ENCODE data around the gene TMEM19. TPM values are rescaled to one million over a fixed set of nuclear protein-coding genes. Genes with fewer than 3 reads are reported as not detected.
A peak's percentile ranks its signal among the peaks of the same experiment; 100 is the strongest.

TMEM19 gene
- total and polyA plus RNA-seq, 8 donors, result 7.6 to 80.5 (median 11.1) TPM

DNA sequence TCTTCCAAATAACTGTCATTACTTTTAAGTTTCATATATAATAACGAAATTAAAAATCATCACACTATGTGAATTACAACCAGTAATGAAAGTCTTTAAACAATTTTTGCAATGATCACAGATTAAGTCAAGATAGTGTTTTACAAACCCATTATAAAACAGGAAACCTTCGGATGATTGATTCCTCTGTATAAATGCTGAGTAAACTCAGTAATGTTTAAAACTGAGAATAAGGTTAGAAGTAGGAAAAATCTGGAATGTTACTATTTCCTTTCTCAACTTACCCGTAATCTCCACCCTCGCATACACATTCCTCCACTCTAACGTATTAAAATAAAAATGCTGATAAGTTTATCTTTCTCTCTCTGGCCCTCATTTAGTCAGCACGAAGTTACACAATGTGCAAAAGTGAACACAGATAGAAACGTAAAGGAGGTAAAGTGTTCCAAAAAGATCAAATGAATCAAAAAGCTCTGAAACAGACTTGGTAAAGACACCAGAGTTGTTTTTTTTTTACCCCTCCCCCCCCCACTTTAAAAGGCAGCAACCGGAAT, 23.8 kb upstream of the TMEM19 start:
- intact Hi-C loops (cut with DNase I; ENCODE audit: low total_unique reads), result no loop called here
- Histone ChIP-seq H3K36me3 (peaks cover 16 to 35% (median 33%) of the 10 kb centered on the region in 4 donors), H3K27ac (peak overlapping the region in 4 of 5 donors; percentile 94 to 99 (median 98)), H3K9me3 (no peaks in the 10 kb centered on the region), H3K4me3 (peak overlapping the region; percentile 78 to 94 (median 86)), H3K4me1 (peaks cover 18 to 60% (median 34%) of the 10 kb centered on the region in 4 donors), H3K27me3 (no peaks in the 10 kb centered on the region)
- DNase-seq, result peak in 1 of 2 donors; percentile 43
- 2 to 5% (median 4%) methylated on average over 8 of the region's 8 CpGs for WGBS, 5 donors
- TF ChIP-seq POLR2AphosphoS5 (IDR thresholded peaks at IDR 0.05), result no peak
- TF ChIP-seq EP300 (IDR thresholded peaks at IDR 0.05), result no peak
- TF ChIP-seq POLR2A (IDR thresholded peaks at IDR 0.05), result no peak
- TF ChIP-seq, protein P1, sequence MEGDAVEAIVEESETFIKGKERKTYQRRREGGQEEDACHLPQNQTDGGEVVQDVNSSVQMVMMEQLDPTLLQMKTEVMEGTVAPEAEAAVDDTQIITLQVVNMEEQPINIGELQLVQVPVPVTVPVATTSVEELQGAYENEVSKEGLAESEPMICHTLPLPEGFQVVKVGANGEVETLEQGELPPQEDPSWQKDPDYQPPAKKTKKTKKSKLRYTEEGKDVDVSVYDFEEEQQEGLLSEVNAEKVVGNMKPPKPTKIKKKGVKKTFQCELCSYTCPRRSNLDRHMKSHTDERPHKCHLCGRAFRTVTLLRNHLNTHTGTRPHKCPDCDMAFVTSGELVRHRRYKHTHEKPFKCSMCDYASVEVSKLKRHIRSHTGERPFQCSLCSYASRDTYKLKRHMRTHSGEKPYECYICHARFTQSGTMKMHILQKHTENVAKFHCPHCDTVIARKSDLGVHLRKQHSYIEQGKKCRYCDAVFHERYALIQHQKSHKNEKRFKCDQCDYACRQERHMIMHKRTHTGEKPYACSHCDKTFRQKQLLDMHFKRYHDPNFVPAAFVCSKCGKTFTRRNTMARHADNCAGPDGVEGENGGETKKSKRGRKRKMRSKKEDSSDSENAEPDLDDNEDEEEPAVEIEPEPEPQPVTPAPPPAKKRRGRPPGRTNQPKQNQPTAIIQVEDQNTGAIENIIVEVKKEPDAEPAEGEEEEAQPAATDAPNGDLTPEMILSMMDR (IDR thresholded peaks at IDR 0.05), result no peak

DNA sequence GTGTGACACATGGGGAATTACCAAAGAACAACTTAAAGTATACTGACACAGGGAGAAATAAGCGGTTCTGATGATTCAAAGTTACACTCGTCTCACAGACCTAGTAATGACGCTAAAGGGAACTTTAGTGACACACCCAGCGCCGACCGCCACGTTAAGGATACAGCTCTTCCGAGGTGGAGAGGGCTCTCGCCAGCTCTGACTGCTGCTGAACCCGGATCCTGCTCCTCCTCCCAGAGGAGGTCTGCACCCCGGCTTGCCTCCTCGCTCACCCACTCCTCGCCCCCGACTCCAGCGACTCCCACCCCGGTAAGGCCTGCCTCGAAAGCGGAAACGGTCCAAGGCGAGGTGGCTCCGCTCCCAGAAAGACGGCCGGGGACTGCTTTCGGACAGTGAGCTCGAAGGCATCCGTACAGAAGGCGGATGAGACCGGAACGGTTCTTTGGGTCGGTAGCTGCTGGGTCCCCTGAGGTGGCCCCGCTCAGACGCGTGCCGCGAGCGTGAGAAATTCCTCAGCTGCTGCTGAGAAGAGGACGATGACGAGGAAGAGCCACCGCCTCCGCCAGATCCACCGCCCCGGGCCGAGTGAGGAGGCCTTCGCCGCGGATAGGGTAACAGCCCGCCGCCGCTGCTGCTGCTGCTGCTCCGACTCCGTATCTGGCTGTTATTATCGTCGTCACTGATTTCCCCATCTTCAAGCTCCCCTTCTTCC, 22.9 kb upstream of the TMEM19 start:
- peak overlapping the region; percentile 85 to 99 (median 98) for H3K27ac ChIP-seq
- no peaks in the 10 kb centered on the region for H3K9me3 ChIP-seq
- peaks cover 9 to 25% (median 23%) of the 10 kb centered on the region in 4 donors for H3K36me3 ChIP-seq
- 0 to 1% (median 0%) methylated on average over 27 to 53 of the region's 53 CpGs for WGBS, 5 donors
- H3K4me1 ChIP-seq, result peaks cover 18 to 54% (median 34%) of the 10 kb centered on the region in 4 donors
- peak; percentile 62 to 87 for DNase-seq
- no peak for TF ChIP-seq POLR2A (IDR thresholded peaks at IDR 0.05)
- peak in 2 of 3 donors; percentile 45 for TF ChIP-seq POLR2AphosphoS5 (IDR thresholded peaks at IDR 0.05)
- no peak for TF ChIP-seq EP300 (IDR thresholded peaks at IDR 0.05)
- peak overlapping the region; percentile 78 to 94 (median 86) for H3K4me3 ChIP-seq
- intact Hi-C loops (cut with DNase I; ENCODE audit: low total_unique reads), result no loop called here
- H3K27me3 ChIP-seq, result no peaks in the 10 kb centered on the region

DNA sequence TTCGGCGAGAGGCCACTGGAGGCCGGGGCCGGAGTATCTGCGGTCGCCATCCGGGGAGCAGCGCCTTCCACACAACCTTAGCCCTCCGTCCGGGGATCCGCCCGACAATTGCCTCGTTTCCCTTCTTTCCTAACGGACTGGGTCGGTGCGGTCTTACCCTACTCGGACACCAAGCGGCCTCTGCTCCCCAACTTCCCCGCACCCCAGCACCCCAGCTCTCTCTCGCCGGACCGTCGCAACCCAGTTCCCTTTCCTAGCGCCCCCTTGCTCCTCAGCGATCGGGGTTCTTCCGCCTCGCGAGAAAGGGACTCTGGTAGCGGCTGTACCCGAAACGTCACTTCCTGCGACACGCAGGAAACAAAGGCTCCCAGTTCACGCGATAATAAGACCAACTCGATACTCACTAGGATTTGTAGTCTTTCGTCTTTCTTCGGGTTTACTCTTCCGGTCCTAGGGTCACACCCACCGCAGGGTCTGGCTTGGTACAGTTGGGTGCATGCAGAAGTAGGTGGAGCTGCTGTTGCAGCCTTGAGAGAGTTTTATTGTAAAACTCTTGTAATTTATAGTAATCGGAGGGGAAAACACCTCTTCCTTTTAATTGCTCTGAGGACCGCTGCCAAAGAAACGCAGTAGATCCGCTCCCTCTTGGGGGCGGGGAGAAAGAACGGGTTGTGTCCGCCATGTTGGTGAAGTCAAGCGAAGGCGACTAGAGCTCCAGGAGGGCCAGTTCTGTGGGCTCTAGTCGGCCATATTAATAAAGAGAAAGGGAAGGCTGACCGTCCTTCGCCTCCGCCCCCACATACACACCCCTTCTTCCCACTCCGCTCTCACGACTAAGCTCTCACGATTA, 22.1 kb upstream of the TMEM19 start, which contains the start of the genes THAP2 and ZFC3H1:
TSS of gene THAP2 (plus strand) at position 741 of the 850 bp plus-strand sequence. CDS start 209 bp downstream, outside the sequence.
TSS of gene ZFC3H1 (minus strand) at position 288 of the 850 bp plus-strand sequence. CDS start at position 50, 238 bp downstream.
- Histone ChIP-seq H3K9me3 (no peaks in the 10 kb centered on the region), H3K4me1 (peaks cover 18 to 53% (median 35%) of the 10 kb centered on the region in 4 donors), H3K27ac (peak within 1 kb of the TSS; percentile 85 to 99 (median 98)), H3K36me3 (peaks cover 2 to 17% (median 15%) of the 10 kb centered on the region in 4 donors), H3K4me3 (peak within 1 kb of the TSS; percentile 78 to 94 (median 86)), H3K27me3 (no peaks in the 10 kb centered on the region)
- 0 to 1% (median 1%) methylated on average over 49 to 57 of the region's 57 CpGs for WGBS, 5 donors
- intact Hi-C loops (cut with DNase I; ENCODE audit: low total_unique reads), result no loop called here
- peak in 2 of 4 donors; percentile 97 for TF ChIP-seq POLR2A (IDR thresholded peaks at IDR 0.05)
- TF ChIP-seq, protein P1 (IDR thresholded peaks at IDR 0.05), result peak in 1 of 7 experiments; percentile 27
- no peak for TF ChIP-seq EP300 (IDR thresholded peaks at IDR 0.05)
- TF ChIP-seq POLR2AphosphoS5 (IDR thresholded peaks at IDR 0.05), result peak; percentile 95 to 99 (median 98)
- peak; percentile 94 to 99 for DNase-seq

DNA sequence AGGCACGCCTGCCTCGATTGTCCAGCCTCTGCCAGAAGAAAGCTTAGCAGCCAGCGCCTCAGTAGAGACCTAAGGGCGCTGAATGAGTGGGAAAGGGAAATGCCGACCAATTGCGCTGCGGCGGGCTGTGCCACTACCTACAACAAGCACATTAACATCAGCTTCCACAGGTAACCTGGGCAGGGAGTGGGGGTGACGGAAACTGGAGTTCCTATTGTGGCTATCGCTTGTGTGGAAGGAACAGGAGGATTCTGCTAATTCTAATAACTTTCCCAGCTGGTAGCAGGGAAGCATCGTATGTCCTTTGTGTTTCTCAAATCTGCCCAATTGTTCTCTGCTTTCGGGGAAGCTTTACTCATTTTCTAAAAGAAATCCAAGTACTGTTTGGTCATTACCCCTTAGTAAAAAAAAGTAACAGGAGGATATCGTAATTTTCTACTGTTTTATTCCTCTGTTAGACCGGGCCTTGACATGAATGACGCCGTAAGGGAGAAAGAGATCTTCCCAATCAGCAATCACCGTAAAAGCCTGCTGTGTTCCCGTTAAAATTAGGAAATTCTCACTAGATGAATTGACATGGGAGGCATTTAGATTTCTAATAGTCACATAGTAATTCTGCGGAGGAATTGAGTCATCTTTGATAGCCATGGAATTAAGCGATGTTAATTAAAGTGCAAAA, 21.3 kb upstream of the TMEM19 start:
- Histone ChIP-seq H3K27ac (peak overlapping the region; percentile 85 to 99 (median 98)), H3K36me3 (peaks cover 0 to 10% (median 8%) of the 10 kb centered on the region in 4 donors), H3K4me1 (peaks cover 17 to 47% (median 34%) of the 10 kb centered on the region in 4 donors), H3K4me3 (peak overlapping the region; percentile 78 to 94 (median 86)), H3K9me3 (no peaks in the 10 kb centered on the region), H3K27me3 (no peaks in the 10 kb centered on the region)
- intact Hi-C loops (cut with DNase I; ENCODE audit: low total_unique reads), result no loop called here
- DNase-seq, result no peak
- WGBS, 5 donors, result 0 to 1% (median 0%) methylated on average over 16 to 20 of the region's 20 CpGs
- TF ChIP-seq POLR2AphosphoS5 (IDR thresholded peaks at IDR 0.05), result no peak
- TF ChIP-seq POLR2A (IDR thresholded peaks at IDR 0.05), result no peak
- TF ChIP-seq, protein P1 (IDR thresholded peaks at IDR 0.05), result no peak
- TF ChIP-seq EP300 (IDR thresholded peaks at IDR 0.05), result no peak

All from stomach (tissue), 9 donors.